H9 (cell line): ENCODE measurements around the gene SOHLH1. TPM values are rescaled to one million over a fixed set of nuclear protein-coding genes. Genes with fewer than 3 reads are reported as not detected.

Experiments used
- DNase-seq: peaks from one replicate; pipeline ENCODE4 v3.0.0-alpha.2; 2017
- H2AFZ ChIP-seq: one replicate; pipeline ENCODE4 v1.6.1; 2013; ENCODE audit warnings: mild to moderate bottlenecking, low read length, control low read depth, moderate library complexity
- H2AK5ac ChIP-seq: 2 replicates; pipeline ENCODE4 v1.6.1; 2013; ENCODE audit warnings: low read length, control low read depth, mixed read lengths; ENCODE audit not compliant: insufficient read length
- H2BK120ac ChIP-seq: one replicate; pipeline ENCODE4 v1.6.1; 2013; ENCODE audit warnings: low read depth, mild to moderate bottlenecking, low read length, control low read depth, inconsistent platforms; ENCODE audit not compliant: poor library complexity, severe bottlenecking
- H2BK12ac ChIP-seq: 2 replicates; pipeline ENCODE4 v1.6.1; 2013; ENCODE audit warnings: low read length, control low read depth, mixed read lengths, low read depth; ENCODE audit not compliant: insufficient read length
- H2BK15ac ChIP-seq: 2 replicates; pipeline ENCODE4 v1.6.1; 2013; ENCODE audit warnings: low read depth, low read length, control low read depth
- H2BK20ac ChIP-seq: one replicate; pipeline ENCODE4 v1.6.1; 2013; ENCODE audit warnings: low read depth, mild to moderate bottlenecking, low read length, control low read depth, inconsistent platforms; ENCODE audit not compliant: poor library complexity, severe bottlenecking
- H2BK5ac ChIP-seq: 2 replicates; pipeline ENCODE4 v1.6.1; 2013; ENCODE audit warnings: low read length, control low read depth, mixed read lengths; ENCODE audit not compliant: insufficient read length
- H3K14ac ChIP-seq: 2 replicates; pipeline ENCODE4 v1.6.1; 2013; ENCODE audit warnings: low read length, control low read depth; ENCODE audit not compliant: insufficient read depth
- H3K18ac ChIP-seq: 2 replicates; pipeline ENCODE4 v1.6.1; 2013; ENCODE audit warnings: low read depth, mild to moderate bottlenecking, mixed read lengths, low read length, control low read depth; ENCODE audit not compliant: insufficient read length
- H3K23ac ChIP-seq: 2 replicates; pipeline ENCODE4 v1.6.1; 2013; ENCODE audit warnings: low read length, control low read depth, mixed read lengths, low read depth; ENCODE audit not compliant: insufficient read length
- H3K23me2 ChIP-seq: 2 replicates; pipeline ENCODE4 v1.6.1; 2013; ENCODE audit warnings: low read depth, mild to moderate bottlenecking, mixed read lengths, low read length, control low read depth; ENCODE audit not compliant: insufficient read length, poor library complexity, severe bottlenecking
- H3K27ac ChIP-seq: 2 replicates; pipeline ENCODE4 v1.5.1; 2013; ENCODE audit warnings: low read length, control low read depth, mixed read lengths, low read depth; ENCODE audit not compliant: insufficient read length
- H3K27me3 ChIP-seq: 2 replicates; pipeline ENCODE4 v1.6.1; 2013; ENCODE audit warnings: low read length, control low read depth, inconsistent platforms; ENCODE audit not compliant: insufficient read depth
- H3K4ac ChIP-seq: 2 replicates; pipeline ENCODE4 v1.6.1; 2013; ENCODE audit warnings: low read depth, mild to moderate bottlenecking, control low read depth, inconsistent platforms, low read length, moderate library complexity
- H3K4me1 ChIP-seq: 2 replicates; pipeline ENCODE4 v1.6.1; 2013; ENCODE audit warnings: low read length, control low read depth, inconsistent platforms; ENCODE audit not compliant: insufficient read depth
- H3K4me2 ChIP-seq: 2 replicates; pipeline ENCODE4 v1.6.1; 2013; ENCODE audit warnings: low read length, control low read depth, mixed read lengths; ENCODE audit not compliant: insufficient read length, insufficient read depth
- H3K56ac ChIP-seq: 2 replicates; pipeline ENCODE4 v1.6.1; 2013; ENCODE audit warnings: low read depth, mild to moderate bottlenecking, mixed read lengths, low read length, control low read depth; ENCODE audit not compliant: insufficient read length
- H3K79me1 ChIP-seq: 2 replicates; pipeline ENCODE4 v1.6.1; 2013; ENCODE audit warnings: low read depth, mild to moderate bottlenecking, moderate library complexity, low read length, control low read depth, inconsistent platforms; ENCODE audit not compliant: insufficient read depth, poor library complexity, severe bottlenecking
- H3K79me2 ChIP-seq: 2 replicates; pipeline ENCODE4 v1.6.1; 2013; ENCODE audit warnings: low read length, control low read depth, inconsistent platforms; ENCODE audit not compliant: insufficient read depth
- H3K9ac ChIP-seq: 2 replicates; pipeline ENCODE4 v1.6.1; 2013; ENCODE audit warnings: low read length, control low read depth, mixed read lengths; ENCODE audit not compliant: insufficient read length; ENCODE audit errors: extremely low read depth
- H3K9me3 ChIP-seq: one replicate; pipeline ENCODE4 v1.6.1; 2013; ENCODE audit warnings: low read depth, low read length, inconsistent platforms; ENCODE audit not compliant: control insufficient read depth
- H3T11ph ChIP-seq: one replicate; pipeline ENCODE4 v1.6.1; 2013; ENCODE audit warnings: mild to moderate bottlenecking, low read length, control low read depth, inconsistent platforms
- H4K20me1 ChIP-seq: one replicate; pipeline ENCODE4 v1.6.1; 2013; ENCODE audit not compliant: control insufficient read depth, insufficient read length, insufficient read depth
- H4K5ac ChIP-seq: 2 replicates; pipeline ENCODE4 v1.6.1; 2013; ENCODE audit warnings: low read depth, mild to moderate bottlenecking, mixed read lengths, low read length, control low read depth; ENCODE audit not compliant: insufficient read length
- H4K8ac ChIP-seq: replicated peaks from 2 replicates; pipeline ENCODE4 v1.6.1; 2013; ENCODE audit warnings: low read length, control low read depth, mixed read lengths, low read depth; ENCODE audit not compliant: insufficient read length
- H4K91ac ChIP-seq: 2 replicates; pipeline ENCODE4 v1.6.1; 2013; ENCODE audit warnings: low read depth, mild to moderate bottlenecking, moderate library complexity, mixed read lengths, low read length, control low read depth; ENCODE audit not compliant: insufficient read length
- H3K27ac Mint-ChIP-seq, 3 experiments: 2 replicates in 2 of 3; 3 replicates in 1 of 3; pipeline ENCODE4 v1.8.0; 2020 to 2021; ENCODE audit warnings: mixed read lengths in 3 of 3, mild to moderate bottlenecking in 1 of 3, moderate library complexity in 1 of 3
- H3K27me3 Mint-ChIP-seq: 2 replicates; pipeline ENCODE4 v1.8.0; 2021; ENCODE audit warnings: low read depth, mild to moderate bottlenecking, moderate library complexity, mixed read lengths
- H3K36me3 Mint-ChIP-seq, 3 experiments: 2 replicates in 2 of 3; 3 replicates in 1 of 3; pipeline ENCODE4 v1.8.0; 2020 to 2021; ENCODE audit warnings: low read depth in 3 of 3, mixed read lengths in 3 of 3; ENCODE audit not compliant: insufficient read depth in 1 of 3
- H3K4me1 Mint-ChIP-seq, 2 experiments: 2 replicates each; pipeline ENCODE4 v1.8.0; 2020; ENCODE audit warnings: mixed read lengths in 2 of 2
- H3K4me3 Mint-ChIP-seq, 2 experiments: 2 replicates in 1 of 2; 3 replicates in 1 of 2; pipeline ENCODE4 v1.8.0; 2020 to 2021; ENCODE audit warnings: mild to moderate bottlenecking in 2 of 2, mixed read lengths in 2 of 2, moderate library complexity in 1 of 2
- H3K9me3 Mint-ChIP-seq, 2 experiments: 2 replicates in 1 of 2; 3 replicates in 1 of 2; pipeline ENCODE4 v1.8.0; 2020; ENCODE audit warnings: mild to moderate bottlenecking in 2 of 2, mixed read lengths in 2 of 2, moderate library complexity in 1 of 2
- CTCF ChIP-seq: fragments of 200-600 bp; sonication (generic); conservative IDR thresholded peaks from 3 replicates; pipeline ENCODE4 v1.8.0; 2021; ENCODE audit warnings: antibody characterized with exemption, mild to moderate bottlenecking
- WGBS: extraction: QIAGEN DNeasy Blood & Tissue Kit; methylation state at CpG from one replicate; pipeline ENCODE4 v1.1.7; 2013; ENCODE audit warnings: missing lambda C conversion rate, low lambda C conversion rate, mixed read lengths; ENCODE audit not compliant: insufficient read length; ENCODE audit errors: extremely low coverage; 5-methylcytosine and 5-hydroxymethylcytosine counted together
- total RNA-seq: library from RNA; stranded (reverse); gene quantifications from 2 replicates; pipeline ENCODE4 v1.2.1, GENCODE V29; 2021

The SOHLH1 gene
- total RNA-seq, 1 experiment from 2014 or later: not detected

GRCh38 chr9:135648494-135649410 lies 50.5 kb downstream of the SOHLH1 start:
- Histone ChIP-seq H2BK20ac (no peak overlapping the region), H2BK12ac (no peak overlapping the region), H3K14ac (no peak overlapping the region), H2BK5ac (no peak overlapping the region), H3T11ph (no peak overlapping the region), H3K18ac (no peak overlapping the region), H4K20me1 (no peaks in the 10 kb centered on the region), H4K91ac (no peak overlapping the region), H3K27me3 (no peaks in the 10 kb centered on the region), H3K23me2 (no peaks in the 10 kb centered on the region), H3K9ac (peak overlapping the region; percentile 5), H3K4ac (no peak overlapping the region), H3K9me3 (peaks cover 34% of the 10 kb centered on the region), H3K4me2 (peak overlapping the region; percentile 89), H3K27ac (peak overlapping the region; percentile 27), H2AFZ (no peak overlapping the region), H4K5ac (no peak overlapping the region), H3K79me2 (0 out of 2 replicates have a peak, but pooled peaks cover 1% of the 10 kb centered on the region), H4K8ac (no peak overlapping the region), H3K56ac (no peak overlapping the region), H3K4me1 (peaks cover 4% of the 10 kb centered on the region; the same call in 1 of the 2 replicates), H3K79me1 (no peaks in the 10 kb centered on the region), H2AK5ac (no peak overlapping the region), H3K23ac (no peak overlapping the region), H2BK15ac (no peak overlapping the region), H2BK120ac (no peak overlapping the region)
- Mint-ChIP-seq H3K36me3 (peaks cover 57 to 82% (median 68%) of the 10 kb centered on the region in 3 experiments), H3K27ac (peak overlapping the region in 2 of 3 experiments; percentile 59 to 86; a peak in 5 of 7 replicates), H3K9me3 (peaks cover 90 to 93% of the 10 kb centered on the region in 2 experiments), H3K4me1 (peaks cover 16 to 30% of the 10 kb centered on the region in 2 experiments), H3K27me3 (peaks cover 6% of the 10 kb centered on the region), H3K4me3 (peak overlapping the region in 1 of 2 experiments; percentile 25; a peak in 2 of 5 replicates)
- no CpG with 5 or more reads among the region's 10 CpGs for WGBS
- TF ChIP-seq CTCF: no peak
- peak; percentile 87 for DNase-seq
